G401 (cell line): Measurements from ENCODE around the gene HOXB3. TPM values are rescaled to one million over a fixed set of nuclear protein-coding genes. Genes with fewer than 3 reads are reported as not detected.
A peak's percentile ranks its signal among the peaks of the same experiment; 100 is the strongest.

Experiments
- DNase-seq: peaks from one replicate; pipeline ENCODE4 v3.0.0-alpha.2; 2015; ENCODE audit warnings: low spot score
- in situ Hi-C: cut with HindIII; loops from 2 replicates; pipeline ENCODE4 v1.10.0; 2016; ENCODE audit warnings: low sequenced_read_pairs, mixed read lengths
- total RNA-seq: library from RNA; depleted of rRNA; stranded (reverse); fragments of >200 nt; shearing (Covaris generic); gene quantifications from 2 replicates; pipeline ENCODE4 v1.2.3, GENCODE V29; 2014; rRNA removed

The HOXB3 gene
- 0.74 and 12.0 TPM in 2 replicates for total RNA-seq

DNA sequence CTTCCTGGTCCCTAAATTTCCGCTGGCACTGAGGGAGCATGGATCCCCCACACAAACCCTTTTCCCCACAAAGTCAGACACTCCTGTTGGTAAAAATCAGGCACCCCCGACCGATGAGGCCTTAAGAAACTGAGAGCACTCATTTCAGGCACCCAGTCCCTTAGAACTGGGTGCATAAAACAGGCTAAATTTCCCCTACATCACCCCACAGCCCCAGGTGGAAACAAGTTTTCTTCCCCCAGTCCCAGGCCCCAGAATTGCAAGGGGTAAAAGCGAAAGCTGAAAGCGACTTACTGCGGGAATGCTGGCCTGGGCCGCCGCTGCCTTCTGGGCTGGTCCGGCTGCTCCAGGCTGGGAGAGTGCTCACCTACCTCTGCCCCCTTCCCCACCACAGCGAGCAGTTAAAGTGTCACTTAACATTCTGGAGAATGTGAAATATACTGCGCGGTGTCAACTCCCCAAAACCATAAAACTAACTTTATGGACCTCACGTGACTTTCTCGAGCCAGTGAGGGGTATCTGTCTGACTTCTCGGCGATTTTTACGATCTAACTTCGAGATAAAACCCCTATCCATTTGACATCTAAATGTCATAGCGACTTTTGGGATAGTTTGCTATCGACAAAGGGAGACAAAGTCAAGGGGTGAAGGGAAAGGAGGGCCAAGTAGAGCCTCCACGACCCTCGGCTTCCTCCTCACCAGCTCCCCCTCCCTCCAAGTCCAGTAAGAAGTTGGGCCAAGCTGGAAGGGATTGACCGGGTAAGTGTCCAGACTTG is at the start of gene HOXB3:
Gene HOXB3, minus strand, starts transcription at position 411 of the 776 bp plus-strand sequence. CDS start 37,767 bp downstream, outside the sequence.
- no peak for DNase-seq
- in situ Hi-C loops = no loop called here

DNA sequence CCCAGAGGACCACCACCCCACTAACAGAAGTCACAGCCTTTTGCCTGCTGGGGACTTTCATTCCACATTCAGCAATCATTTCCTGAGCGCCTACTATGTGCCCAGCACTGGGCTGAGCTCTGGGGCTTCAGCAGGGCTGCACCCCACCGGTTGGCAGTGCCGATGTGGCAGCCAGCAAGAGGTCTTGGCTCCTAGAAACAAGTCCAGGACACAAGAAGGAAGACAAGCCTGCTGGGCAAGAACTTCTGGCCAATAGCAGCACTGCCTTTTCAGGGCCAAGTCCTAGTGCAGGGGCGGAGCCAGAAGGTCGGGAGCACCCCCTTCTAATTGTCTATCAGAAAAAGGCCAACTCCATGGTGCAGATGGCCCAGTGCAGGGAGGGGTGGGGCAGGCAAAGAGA is 49.1 kb upstream of the HOXB3 start:
- no peak for DNase-seq
- in situ Hi-C loops = no loop called here

DNA sequence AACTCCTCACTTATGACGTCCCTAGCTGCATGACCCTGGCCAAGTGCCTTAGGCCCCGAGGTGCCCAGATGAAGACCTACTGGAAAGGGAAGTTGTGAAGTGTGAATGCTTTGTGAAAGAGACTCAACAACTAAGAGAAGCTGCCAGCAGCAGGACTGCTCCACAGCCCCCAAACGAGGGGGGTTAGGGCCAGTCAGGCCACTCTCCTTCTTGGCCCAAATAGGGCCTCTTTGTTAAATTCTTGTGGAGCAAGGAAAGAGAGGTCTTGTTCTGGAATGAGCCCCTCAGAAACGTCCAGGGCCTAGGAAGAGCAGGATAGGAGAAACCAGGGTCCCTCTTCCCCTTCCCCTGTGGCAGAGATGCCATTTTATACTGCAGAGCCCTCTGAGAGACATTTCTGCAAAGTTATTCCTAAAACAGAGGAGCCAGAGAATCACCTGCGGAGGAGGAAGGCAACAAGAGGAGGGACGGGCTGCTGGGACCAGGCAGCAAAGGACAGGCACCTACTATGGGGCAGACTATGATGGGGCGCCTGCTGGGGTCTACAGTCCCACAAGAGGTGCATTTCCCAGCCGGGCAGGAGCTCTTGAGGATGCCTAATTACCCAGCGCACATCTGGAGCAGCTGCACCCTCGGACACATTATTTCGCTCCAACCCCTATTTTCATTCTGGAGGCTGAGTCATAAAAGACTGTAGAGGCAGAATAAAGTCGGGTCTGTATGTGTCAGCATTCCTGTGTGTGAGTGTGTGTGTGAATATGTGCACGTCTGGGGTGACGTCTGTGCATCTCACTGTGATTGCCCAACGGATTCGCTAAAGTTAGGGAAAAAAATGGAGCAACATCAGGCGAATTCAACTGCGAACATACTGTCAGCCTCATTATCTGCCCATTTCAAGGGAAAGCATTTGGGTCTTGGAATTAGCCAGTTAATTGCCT is 47.6 kb upstream of the HOXB3 start:
- no peak for DNase-seq
- in situ Hi-C loops = no loop called here

DNA sequence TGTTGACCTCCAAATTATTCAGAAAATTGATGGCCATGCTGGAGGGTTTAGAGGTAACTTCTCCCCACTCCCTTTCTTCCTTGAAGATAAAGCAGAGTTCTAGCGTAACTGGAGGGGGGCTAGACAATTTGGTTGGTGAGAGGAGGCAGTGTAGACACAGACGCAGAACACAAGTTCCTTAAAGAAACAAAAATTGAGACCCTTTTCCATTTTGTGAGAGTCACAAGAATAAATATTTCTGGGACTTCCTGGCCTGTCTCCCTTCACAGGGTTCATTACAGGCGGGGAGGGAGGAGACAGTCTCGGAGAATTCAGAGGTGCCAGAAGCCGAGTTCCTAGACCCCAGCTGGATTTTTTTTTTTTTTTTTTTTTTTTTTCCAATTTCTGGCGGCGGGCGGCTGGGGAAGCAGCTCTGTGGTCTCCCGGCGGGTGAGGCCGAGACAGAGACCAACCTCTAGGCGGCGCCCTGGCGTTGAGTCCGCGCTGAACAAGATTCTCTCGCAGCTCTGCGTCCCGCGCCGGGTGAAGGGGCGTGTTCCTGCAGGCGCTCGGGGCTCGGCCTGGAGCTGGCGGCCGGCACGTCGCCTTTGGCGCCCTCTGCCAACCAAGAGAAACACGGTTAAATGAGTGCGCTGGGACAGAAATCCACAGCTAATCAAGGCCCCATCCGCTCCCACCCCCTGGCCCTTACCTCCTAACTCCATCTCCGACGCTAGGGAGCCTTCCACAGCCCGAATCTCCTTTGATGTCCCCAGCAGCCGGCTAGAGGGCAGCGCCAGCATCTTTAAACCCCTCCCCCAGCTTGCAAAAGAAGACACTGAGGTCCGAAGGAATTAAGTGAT is 46.4 kb upstream of the HOXB3 start:
- peak; percentile 52 for DNase-seq
- in situ Hi-C loops = no loop called here

DNA sequence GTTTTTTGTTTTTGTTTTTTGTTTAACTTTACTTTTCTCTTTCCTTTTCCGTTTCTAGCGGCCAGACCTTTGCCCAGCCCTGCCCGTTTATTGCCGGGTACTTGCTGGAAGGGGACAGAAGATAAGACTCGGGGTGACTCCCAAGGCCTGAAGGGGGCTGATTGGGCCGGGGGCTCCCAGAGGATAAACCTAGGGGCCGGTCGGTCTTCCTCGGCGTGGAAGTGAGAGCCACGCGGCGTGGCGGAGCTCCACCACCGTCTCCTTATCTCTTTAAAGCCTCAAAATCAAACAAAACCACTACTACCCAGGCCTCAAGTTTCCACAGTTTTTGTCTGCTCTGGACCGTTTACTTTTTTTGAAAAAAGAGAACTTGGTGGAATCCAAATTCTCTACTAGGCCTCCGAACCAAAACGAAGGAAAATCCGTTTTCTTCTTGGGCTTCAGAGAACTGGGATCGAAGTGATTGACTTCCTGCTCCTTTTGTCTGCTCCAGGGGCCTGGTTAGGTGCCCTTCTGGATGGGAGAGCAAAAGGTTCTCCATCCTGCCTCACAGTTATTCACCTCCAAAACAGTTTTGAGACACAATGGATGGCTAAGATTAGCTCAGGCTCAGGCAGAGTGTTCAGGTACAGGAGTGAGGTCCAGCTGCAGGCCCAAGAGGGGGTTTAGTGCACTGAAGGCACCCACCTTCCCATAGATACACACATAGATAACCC is 44.6 kb upstream of the HOXB3 start:
- in situ Hi-C loops = no loop called here
- no peak for DNase-seq

DNA sequence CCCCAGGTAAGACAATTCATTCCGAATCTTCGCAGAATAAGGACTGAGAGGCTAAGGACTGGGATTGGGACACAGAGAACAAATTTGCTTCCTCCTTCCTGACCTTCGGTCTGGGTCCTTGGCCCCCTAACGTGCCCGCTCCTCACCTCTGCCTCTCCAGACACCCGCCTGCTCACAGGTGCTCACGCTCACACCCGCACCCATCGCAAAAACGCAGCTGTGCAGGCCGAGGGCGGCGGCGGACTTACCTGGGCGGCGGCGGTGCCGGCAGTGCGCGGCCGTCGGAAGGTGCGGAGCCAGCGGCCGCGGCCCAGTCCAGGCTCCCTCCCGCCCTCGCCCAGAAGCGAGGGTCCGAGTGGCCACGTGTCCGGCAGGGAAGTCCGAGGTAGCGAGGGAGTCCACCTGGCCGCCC is 43.2 kb upstream of the HOXB3 start:
- no peak for DNase-seq
- in situ Hi-C loops = no loop called here

DNA sequence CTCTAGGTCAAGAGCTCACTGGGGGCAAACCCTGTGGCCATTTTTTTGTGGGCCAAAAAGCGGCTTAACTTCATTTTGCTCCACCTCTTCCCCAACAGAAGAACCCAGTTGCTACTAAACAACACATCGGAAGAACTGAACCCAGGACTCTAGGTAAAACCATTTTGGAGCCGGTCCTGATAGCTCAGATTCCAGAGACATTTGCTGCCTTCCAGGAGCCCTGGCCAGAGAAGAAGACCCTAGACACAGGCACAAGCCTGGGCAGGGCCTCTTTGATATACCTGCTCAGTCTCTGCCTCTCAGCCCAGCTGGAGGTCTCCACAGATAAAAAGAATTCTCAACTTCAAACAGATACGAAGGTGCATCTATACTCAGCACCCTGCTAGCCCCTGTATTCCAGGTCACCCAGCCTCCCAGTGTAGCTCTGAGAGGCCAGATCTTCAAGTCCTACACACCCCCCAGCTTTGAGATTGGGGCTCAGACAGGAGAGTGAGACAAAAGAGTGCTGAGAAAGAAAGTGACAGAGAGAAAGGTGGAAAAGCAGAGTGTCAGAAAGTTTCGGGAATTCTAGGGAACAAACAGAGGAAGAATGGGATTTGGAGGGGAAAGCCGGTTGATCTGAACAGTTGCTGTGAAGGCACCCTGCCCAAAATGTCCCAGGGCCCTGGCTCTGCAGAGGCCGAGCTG is 42.7 kb upstream of the HOXB3 start:
- DNase-seq = no peak

DNA sequence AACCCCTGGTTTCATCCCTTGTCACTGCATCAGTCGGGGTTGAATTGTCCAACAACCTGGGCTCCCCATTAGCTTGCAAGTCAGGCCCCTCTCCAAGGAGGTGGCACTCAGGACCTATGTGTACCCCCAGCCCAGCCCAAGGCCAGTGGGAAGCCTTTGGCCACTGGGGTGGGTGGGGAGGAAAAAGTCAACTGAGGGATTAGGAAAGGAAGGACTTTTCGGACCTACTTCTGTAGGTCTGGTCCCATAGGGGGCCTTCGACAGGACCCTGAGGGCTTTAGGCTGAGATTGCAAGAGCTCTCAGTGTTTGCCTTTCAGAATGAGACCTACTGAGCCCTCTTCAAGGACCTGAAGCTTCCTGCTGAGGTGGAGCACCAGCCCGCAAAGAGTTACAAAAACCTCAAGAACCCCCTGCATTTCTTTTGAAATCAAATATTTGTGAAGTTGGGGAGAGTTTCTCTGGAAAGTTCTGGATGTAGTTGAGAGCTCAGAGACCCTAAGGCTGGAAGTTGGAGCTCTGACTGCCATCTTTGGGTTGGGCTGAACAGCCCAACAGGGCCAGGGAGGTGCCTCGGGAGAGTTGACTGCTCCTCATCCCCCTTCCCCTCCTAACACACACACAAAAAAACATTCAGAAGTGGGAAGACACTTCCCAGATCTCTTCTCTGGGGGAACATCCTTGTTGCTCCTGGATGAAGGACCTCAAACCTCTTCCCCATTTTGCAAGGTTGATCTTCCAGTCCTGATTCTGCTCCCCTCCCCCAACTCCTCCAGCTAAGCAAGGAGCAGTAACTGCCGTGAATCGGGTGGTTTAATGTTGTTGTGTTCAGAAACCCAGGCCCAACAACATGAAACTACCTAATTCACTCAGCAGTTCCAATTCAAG is 41.9 kb upstream of the HOXB3 start:
- no peak for DNase-seq
- in situ Hi-C loops = no loop called here

More for the DNA sequence above, 42.7 kb upstream of the HOXB3 start:
- in situ Hi-C loops = no loop called here

DNA sequence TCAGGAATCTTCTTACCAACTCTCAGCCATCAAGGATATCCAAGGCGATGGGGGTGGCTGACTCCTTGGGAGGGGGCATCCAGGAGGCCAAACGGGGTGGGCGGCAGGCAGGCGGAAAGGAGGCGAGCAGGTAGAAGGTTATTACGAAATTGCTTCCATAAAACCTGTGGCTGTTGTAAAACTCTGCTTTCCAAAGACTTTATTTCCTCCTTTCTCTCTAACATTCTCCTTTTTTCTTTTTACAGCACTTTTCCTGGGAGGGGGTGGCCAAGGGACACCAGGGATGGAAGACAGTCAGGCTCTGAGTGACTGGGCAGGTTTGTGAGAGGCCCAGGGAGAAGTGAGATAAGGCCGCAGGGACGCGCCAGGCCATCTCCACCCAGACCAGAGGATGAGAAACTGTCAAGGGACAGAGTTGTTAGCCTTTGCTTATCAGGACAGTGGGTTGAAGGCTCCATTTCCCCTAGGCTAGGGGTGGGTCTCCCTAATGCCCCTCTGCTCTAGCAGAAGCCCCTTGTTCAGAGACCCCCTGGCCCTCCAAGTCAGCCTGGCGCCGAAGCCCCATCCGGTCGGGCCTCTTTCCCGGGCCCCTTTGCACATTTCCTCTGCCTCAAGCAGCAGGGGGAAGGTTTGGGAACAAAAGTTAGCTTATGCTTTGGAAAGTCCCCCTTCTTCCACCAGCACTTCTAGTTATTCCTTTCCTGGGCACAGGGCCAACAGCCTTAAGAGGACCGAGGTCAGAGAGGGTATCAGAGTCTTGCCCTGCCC is 41.1 kb upstream of the HOXB3 start:
- DNase-seq = no peak
- in situ Hi-C loops = no loop called here

DNA sequence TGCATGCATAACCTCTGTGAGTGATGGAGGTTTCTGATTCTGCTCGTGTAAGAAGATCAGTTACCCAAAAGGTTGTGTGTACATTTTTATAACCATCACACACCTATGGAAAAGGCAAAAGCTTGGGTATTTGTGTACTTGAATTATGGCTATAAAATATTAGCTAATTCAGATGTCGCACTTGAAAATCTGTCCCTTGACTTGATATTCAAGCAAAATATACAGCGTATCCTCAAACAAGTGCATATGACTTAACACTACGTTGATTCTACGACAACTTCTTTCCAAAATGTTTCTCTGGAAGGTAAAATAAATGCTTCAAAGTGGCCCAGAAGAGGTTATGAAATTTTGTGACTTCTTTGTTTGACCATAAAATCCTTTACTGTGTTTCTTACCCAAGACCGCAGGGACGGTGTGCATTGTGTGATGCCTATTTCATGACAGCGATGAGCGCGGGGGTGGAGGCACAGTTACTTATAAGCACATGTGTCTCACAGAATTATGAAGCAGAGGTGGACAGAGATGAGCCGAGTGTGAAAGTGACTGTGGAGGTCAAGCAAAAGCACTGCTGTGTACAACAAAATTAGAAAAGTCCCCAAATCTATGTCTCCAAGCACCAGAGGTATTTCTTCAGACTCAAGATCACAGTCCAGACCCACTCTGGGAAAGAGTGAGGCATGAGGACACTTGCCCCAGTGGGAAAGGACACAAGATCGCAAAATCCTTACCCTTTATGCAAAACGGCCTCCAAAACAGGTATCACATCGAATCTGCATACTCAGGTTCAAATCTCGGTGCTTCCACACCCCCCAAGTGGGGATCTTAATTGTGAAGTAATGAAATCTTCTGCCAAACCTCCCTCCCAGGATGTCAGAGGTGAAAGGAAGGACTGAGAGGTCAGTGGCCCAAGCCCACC is 40.2 kb upstream of the HOXB3 start:
- in situ Hi-C loops = no loop called here
- no peak for DNase-seq

DNA sequence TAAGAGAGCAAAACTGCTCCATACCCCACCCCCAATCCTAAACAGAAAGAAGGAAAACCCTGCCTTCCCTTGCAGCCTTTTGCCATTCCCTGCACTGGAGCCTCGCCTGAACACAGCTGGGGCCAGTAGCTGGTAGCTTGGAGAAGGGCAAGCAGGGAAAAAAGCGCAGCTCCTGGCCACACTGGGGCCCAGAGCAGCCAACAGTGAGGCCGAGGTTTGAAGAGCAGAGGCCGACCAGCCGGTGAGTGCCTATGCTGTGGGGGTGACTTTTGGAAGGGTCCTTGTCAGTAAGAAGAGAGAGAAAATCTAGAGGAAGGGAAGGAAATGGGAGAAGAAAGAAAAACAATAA is 39.3 kb upstream of the HOXB3 start:
- in situ Hi-C loops = no loop called here

DNA sequence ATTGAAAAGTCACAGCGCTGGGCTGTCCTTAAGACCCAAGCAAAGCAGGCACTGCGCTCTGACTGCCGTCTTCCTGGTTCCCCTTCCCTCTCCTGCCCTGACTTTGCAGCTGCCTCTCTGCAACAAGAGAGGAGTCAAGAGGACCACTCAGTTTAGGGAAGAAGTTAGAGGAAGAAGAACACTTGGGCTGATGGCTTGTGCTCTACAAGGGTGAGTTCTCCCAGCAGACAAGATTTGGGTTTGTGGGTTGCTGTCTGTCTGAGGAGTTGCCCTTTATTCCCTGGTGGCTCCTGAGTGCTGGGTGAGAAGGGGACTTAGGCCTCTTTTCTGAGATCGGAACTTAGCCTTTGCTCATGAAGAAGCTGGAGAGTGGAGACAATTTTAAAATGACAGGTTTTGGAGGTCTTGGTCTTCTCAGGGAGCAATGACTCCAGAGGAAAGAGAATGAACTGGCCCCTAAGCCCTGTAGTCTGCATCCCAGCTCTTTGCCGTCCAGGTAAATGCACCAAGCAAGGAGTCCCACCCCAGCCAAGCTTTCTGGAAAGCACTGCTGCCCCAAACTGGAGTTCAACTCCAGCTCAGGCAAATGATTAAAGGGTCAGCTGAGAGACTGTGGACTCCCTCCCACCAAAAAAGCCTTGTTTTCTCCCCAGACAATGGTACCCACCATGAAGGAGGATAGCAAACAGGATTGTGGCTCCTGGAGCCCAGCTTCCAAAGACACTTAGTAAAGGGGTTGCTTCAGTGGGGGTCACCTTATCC is 38.8 kb upstream of the HOXB3 start:
- no peak for DNase-seq
- in situ Hi-C loops = no loop called here

More for the DNA sequence above, 39.3 kb upstream of the HOXB3 start:
- no peak for DNase-seq

DNA sequence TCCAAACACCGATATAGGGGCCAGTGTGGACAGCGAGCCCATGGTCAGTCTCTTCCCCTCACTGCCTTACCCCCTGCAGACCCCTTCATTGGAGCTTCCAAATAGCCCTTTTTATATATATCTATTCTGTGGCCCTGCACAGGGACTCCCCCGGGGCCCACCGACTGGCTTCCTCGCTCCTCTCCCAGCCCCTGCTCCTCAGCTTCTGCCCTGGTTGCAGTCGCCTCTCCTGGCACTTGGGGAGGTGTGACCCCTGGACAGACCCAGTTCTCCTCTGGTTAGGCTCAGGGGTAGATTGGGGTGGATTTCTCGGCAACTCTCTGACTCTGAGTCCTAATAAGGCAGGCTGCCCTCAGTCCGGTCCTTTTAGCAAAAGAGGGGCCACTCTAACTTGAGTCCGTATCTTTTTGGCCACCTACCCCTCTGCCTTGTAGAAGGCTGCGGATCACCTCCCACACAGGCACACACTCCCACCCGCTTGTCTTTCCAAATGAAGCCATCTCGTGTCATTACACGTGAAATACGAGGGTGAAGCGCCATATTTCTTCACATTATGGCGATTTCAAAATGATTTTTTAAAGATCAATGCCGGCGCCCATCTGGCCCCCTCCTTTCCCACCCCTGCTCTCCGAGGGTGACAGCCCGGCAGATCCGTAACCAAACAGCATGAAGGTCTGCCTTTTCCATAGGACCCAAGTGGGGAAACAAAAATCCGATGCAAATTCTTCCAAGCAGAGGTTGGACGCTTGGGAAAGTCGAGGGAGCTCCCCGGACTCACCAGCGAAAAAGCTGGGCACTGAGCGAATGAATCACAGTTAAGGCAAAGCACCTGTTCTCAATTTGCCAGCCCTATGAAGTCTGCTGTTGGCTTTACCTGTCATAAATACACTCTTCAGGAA is 37.8 kb upstream of the HOXB3 start:
- no peak for DNase-seq
- in situ Hi-C loops = no loop called here

DNA sequence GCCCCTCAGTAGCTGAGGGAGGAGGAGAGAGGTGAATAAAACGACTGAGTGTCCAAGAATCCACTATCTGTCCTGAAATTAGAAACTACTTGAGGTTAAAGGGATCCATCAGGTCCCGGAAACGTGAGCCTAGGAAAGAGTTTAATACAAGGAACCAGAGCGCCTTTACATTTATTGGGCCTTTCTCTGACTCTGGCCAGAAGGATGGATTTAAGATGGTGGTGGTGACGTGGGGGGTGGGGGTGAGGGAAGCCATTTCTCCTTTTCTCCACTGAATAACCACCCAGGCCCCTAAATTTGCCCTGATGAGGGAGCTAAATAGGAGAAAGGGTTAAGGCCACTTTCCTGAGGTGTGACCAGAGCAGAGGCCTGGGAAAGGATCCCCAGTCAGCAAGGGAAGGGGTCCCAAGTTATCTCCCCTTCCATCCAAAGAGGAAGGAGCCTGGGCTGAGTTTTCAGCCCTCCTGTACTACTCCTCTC is 37.1 kb upstream of the HOXB3 start:
- in situ Hi-C loops = no loop called here
- no peak for DNase-seq
